Glomerular visceral epithelial cell (primary cell): ENCODE measurements around the gene SOX30.
A peak's percentile ranks its signal among the peaks of the same experiment; 100 is the strongest.

ENCODE experiments used
- DNase-seq: peaks from one replicate; pipeline ENCODE4 v3.0.0-alpha.2; 2016; ENCODE audit errors: extremely low spot score

The SOX30 gene

DNA sequence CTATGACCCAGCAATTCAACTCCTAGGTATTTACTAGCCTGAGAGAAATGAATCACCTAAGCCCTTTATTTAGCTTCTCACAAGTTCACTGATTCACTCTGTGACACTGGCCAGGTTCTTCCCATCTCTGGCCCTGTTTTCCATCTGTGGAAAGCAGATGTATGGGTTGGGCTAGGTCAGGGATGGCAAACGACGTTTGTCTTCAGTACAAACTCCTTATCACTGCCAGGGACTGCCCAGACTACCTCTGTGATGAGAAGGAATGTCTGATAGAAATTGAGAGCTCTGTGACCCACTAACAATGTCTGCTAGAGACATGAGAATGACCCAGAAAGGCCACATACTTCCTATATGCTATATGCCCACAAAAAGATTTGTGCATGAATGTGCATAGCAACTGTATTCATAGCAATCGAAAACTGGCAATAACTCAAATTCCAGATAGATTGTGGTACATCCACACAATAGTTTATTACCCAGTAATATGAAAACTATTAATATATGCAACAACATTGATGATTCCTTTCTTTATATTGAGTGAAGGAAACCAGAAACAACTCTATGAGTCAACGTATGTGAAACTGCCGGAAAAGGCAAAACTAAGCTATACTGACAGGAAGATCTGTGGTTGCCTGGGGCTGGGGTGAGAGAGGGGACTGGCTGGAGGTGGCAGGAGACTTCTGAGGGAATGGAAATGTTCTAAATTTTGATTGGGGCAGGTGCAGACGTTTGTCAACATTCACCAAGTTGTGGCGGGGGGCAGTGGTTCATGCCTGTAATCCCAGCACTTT, 44.7 kb downstream of the SOX30 start:
- DNase-seq, result peak; percentile 40

DNA sequence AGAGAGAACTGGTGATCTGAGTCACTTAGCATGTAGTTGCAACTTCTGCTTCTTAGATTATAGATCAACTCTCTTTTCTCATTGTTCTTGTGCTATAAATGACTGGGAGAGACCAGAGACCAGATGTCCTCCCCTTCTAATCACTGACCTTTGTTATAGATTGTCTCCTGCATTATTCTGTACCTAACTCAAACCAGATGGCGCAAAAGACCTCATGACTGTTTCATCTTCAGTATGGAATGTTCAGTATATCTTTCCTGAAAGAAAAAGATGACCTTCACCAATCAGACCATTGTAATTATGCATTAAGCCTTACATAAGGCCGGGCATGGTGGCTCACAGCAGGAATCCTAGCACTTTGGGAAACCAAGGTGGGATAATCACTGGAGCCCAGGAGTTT, 46.2 kb downstream of the SOX30 start:
- no peak for DNase-seq

DNA sequence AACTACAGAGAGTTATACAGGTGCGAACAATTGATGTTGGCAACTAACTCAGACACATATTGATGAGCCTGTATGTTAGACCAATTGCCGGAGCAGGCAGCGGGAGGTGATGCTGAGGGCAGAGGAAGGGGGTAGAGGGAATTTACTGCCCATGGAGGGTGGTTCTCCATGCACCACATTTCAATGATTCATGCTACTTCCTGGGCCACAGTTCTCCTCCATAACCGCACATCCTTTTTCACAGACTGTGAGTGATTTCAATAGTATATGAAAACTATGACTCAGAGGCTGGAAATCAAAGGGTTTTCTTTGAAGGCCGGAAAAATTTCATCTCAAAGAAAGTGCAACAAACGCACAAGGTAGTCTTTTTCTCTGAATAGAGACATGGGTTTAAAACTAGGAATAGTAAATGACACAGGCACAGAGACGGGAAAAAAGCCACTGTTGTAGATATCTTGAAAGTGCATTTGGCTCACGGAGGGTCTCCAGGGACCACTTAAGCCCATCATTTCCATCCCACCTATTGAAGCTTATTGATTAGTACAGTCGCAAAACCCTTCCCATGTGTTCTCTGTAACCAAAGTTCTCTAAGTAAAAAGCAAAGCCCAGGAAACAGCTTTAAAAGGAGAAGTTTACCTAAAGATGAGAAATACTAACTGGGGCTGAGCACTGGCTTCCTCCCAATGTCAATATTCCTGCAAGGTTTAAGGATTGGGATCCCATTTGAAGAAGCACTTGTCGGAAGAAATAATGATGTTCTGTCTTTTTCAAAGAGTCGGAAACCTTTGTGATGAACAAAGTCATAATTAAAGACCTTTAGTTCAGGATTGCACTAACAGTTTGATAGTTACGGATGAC, 48.7 kb downstream of the SOX30 start:
- peak; percentile 92 for DNase-seq

DNA sequence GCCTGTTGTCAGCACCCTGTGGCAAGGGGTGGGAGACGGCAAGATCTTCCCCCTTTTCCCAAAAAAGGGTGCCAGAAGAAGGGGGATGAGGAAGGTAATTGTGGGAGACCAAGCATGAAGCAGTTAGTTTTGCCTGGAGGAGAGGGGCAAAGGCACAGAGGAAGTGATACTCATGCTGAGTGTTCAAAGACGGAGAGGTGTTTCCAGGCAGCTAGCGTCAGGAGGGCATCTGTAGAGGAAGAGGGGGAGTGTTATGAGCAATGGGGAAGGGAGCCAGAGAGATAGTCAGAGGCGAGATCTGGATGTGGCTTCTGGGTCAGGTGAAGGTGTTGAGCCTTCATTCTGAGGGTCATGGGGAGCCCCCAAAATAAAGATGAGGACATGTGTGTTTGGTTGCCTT, 49.7 kb downstream of the SOX30 start:
- DNase-seq, result peak; percentile 36

DNA sequence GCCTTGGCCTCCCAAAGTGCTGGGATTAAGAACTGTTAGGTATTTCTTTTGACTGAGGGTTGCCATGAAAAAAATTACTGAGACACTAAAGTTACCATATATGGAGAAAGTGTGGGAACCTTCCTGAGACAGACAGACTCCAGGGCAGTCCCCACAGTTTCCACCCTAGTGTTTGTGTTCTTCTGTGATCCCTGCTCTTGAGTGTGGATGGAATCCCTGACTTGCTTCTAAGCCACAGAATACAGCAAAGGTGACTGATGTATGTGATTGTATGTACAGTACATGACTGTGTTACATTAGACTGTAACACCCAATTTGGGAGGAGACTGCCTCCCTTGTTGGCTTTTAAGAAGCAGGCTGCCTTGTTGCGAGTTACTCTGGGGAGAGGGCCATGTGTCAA, 52.0 kb downstream of the SOX30 start:
- no peak for DNase-seq

DNA sequence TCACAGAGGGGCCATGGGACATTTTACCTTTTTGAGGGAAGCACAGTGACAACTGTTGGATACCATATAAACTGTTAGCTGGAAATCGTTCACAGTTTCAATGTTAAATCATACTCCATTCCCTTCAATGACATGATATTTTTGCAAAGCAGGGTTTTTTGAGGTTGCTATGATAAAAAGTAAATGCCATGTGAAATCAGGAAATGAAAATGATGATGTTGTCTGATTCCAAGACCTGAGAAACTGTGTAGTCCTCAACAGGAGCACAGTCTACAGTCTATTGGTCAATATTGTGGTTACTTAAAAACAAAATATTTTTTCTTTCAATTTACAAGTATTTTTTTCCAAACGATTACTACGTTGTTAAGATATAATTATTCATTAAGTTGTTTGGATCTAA, 52.7 kb downstream of the SOX30 start:
- no peak for DNase-seq

DNA sequence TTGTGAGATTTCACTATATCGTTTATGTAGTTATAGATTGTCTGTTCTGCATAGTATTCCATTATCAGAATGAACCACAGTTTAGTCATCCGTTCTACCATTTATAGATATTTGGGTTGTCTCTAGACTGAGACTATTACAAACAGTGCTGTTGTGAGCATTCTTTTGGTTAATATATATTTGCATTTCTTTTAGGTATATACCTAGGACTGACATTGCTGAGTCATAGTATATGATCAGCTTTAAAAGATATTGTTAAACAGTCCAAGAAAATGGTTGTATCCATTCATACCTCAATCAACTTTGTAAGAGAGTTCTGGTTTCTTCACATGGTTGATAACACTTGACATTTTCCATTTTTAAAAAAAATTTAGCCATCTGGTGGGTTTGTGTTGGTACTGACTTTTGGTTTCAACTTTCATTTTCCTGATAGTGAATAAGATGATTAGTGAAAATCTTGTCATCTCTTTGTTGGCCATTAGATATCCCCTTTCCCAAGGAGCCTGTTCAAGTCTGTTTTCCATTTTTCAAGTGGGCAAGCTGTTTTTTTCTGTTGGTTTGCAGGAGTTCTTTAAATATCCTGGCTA, 53.8 kb downstream of the SOX30 start:
- no peak for DNase-seq

DNA sequence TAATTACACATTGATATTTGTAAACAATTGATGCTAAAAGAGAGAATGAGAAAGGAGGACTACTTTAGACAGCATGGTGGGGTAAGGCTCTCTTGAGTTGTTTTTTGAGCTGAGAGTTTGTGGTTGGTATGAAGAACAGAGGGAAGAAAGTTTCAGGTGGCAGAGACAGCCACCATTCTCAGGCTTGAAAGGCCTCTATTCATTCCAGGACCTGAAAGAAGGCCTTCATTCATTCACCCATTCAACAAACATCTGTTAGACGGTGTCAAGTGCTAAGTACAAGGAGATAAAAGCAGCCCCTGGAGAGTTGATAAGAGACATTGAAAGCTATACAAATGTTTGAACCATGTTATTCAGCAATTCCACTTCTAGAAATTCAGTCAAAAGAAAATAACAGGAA, 55.0 kb downstream of the SOX30 start:
- DNase-seq, result no peak

DNA sequence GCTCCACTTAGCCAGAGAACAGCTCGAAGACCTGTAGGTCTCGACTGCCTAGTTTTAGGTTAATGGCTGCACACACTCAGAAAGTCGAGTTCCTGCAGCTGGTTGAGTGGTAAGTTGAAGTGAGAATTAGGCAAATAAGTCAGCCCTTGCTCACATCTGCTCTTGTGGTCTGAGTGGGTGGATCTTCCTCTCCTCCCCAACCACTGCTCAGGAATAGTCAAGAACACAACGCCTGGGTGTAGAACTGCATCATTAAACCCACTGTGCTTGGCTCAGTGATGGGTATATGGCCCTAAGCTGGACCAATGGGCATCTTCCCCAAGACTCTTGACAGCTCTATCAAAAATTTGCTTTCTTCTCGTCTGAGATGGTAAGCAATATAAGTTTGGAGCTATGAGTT, 55.8 kb downstream of the SOX30 start:
- DNase-seq, result no peak

DNA sequence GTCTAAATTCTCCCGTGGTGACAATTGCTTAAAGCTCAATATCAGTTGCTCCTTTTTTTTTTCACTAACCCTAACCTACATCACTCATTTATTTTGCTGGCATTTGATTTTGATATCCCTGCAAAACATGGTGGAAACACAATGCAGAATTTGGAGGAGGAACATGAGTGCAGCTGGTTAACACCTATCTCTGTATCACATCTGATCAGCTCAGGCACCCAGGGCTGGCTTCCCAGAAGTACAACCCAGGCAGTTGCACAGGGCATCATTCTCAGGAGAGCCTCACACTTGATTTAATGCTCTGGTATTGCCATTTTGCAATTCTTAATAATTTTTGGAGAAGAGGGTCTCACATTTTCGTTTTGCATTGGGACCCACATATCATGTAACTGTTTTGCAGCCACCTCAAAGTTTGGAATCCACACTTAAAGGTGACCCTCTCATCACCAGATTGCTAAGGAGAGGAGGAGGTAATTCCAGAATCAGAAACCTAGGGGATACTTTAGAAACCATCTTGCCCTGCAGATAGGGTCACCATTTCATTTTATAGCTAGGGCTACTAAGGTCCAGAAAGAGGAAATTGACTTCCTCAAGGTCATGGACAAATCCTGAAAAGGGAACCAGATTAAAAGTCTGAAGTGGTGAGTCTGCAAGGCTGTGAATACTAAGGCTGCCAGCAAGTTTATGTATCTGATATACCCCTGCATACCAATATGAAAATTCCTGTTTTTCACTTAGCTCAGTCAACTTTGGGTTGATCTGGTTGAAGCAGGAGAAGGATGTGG, 57.4 kb downstream of the SOX30 start:
- DNase-seq, result no peak

DNA sequence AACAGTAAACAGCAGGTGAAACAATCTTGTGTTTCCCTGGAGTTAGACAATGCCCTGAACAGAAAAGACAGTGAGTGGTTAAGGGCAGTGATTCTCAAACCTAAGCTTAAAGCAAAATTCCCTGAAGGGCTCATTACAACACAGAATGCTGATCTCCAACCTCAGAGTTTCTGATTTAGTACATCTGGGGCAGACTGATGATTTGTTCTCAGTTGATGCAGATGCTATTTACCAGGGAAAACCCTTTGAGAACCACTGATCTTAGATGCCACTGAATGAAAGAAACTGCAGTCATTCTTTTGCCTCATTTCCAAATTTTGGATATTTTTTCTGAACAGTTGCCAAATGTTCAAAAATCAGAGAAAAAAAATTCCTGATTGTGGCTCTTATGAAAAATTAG, 58.0 kb downstream of the SOX30 start:
- no peak for DNase-seq

DNA sequence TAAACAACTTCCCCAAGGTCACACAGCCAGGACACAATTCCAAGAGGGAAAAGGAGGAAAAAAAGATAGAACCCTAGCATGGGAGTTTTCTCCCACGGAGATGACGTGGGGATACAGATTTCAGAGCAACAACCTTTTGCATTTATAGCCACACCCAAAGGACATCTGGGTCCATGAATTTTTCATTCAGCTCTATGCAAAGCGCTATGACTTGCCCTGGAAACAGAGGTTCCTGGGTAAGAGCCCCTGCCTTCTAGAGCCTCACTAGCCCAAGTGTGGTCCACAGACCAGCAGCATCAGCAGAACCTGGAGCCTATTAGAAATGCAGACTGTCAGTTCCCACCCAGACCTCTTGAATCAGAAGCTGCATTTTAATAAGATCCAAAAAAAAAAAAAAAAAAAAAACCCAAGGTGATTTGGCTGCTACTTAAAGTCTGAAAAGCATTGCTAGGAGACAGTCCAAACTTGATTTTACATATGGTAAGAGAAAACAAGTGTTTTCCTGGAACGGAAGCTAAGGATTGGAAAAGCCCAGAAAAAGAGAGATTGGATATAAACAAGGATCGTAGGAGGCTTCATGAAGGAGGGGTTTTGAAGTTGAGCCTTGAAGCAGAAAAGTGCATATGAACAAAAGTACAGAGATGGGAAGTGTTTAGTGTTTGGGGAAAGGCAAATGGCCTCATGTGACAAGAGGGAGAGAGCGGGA, 59.0 kb downstream of the SOX30 start:
- no peak for DNase-seq

DNA sequence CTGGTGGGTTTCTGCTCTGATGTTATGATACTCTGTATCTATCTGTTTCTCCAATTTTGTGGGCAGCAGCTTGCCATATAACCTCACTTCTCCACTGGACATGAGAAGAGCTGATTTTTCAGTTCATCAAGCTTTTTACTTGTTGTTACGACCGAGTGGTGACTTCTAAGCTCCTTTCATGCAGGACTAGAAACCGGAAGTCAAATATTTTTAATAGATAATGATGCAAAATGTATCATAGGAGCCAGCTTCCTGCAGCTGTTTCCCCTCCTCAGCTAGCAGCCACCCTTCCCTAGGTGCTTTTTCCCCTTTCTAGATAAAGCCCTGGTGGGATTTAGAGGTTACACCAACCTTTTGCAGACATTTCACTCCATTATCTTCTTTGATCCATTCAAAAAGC, 59.6 kb downstream of the SOX30 start:
- no peak for DNase-seq

DNA sequence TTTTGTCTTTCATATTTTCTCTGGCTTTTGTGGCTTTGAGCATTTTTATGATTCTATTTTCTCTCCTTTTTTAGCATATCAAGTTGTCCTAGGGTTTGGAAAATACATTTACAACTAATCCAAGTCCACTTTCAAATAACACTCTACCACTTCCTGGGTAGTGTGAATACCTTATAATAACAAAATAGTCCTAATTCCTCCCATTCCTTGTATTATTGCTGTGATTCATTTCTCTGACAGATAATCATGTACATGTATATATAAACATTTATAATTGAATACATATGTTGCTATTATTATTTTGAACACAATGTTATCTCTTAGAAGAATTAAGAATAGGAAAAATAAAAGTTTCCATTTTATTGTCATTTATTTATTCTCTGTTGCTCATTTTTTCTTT, 61.8 kb downstream of the SOX30 start:
- no peak for DNase-seq

DNA sequence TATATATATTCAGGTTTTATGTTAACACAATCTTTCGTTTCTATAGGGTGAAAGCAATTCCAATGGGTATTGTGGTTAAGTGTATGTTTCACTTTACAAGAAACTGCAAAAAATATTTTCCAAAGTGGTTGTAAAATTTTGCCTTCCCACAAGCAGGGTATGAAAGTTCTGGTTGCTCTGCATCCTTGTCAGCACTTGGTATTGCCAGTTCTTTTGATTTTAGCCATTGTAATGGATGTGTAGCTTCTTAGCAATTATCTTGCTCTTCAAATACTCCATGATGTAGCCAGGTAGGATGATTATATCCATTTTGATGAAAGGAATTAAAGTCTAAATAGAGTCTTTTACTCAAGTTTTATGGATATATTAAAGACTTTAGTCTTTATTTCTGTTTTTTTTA, 67.6 kb downstream of the SOX30 start:
- no peak for DNase-seq

DNA sequence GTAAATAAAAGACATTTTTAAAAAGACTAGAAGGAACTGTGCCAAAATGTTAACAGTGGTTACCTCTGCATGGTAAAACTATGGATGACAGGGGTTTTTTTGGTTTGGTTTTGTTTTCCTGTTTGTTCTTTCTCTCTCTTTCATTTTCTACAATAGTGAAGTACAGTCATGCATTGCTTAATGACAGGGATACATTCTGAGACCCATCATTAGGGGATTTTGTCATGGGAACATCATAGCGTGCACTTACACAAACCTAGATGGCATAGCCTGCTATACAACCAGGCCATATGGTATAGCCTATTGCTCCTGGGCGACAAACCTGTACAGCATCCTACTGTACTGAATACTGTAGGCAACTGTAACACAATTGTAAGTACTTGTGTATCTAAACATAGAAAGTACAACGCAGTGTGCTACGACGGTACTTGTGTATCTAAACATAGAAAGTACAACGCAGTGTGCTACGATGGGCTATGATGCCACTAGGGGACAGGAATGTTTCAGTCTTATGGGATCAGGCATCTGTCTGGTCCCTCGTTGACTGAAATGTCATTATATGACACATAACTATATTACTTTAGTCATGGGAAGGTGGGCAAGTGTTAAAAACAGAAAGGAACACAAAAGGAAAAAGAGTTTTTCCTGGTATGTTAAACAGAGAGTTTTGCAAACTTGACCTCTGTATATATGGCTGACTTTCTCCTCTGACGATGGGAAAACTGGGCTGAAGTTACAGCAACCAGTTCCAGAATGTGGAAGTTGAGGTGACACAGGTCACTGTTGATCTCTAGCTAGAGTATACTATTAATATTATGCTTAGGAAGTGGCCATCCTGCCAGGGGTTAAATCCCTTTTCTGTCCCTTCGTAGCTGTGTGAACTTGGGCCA, 69.3 kb downstream of the SOX30 start:
- DNase-seq, result no peak

DNA sequence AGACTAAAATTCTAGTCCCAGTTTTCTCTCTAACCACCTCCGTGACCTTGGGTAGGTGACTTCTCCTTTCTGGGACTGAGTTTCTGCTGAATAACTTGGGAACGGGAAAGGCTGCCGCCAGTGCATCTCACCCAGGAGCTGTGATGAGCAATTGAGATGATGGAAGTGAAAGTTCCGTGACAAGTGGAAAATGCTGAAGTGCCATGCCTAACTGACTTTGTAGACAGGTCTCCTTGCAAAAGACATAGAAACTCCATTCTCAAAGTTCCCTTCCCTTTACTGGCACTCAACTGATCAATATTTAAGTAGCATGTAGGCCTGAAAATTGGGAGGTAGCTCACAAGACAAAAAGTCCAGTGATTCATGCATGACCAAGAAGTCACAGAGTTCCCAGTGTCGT, 70.3 kb downstream of the SOX30 start:
- no peak for DNase-seq

DNA sequence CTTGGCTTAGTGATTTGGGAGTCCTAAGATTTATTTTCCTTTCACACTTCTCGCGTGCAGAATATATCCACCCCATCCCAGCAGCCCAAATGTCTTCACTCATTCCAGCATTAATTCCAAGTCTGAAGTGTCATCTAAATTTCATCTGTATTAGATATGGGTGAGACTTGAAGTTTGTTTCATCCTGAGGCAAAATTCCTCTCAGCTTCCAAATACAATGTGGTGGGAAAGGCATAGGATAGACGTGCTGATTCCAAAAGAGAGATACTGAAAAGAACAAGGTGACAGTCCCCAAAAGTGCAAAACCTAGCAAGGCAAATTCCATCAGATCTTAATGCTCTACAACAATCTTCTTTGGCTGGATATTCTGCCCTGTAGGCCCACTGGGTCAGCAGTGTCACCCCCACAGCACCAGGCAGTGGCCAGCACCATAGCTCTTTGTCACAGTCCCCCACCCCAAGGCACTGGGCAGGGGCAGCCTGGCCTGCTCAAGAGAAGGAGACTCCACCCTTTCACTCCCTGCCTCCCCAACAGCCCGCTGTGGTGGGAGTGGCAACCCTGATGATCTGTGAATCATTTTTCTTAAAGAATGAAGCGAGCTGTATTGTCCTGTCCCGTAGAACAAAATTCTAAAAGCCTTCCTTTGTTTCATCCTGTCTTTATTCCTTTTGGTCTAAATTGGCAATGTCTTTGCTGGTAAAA, 74.0 kb downstream of the SOX30 start:
- no peak for DNase-seq

DNA sequence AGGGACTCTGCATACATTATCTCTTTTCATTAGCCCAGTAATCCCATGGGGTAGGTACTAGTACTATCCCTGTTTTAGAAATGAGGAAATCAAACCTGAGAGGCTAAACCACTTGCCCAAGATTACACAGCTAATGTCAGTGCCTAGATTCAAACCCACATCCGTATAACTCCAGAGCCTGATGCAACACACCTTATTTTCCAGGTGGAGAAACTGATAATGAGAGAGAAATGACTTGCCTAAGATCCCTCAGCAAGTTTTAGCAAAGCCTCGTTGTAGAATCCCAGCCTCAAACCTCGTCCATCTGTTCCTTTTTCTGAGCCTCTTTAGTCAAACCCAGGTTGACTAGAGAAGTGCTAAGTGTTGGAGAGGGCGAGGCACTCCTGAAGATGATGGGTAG, 75.6 kb downstream of the SOX30 start:
- no peak for DNase-seq
